GM12878 (cell line): ENCODE results near the gene SRXN1. TPM values are rescaled to one million over a fixed set of nuclear protein-coding genes. Genes with fewer than 3 reads are reported as not detected.

ENCODE experiments used
- ATAC-seq: fragments of 200-7000 bp; cut with Tn5 transposase; 3 replicates; pipeline ENCODE4 v1.9.1; 2020; ENCODE audit warnings: mild to moderate bottlenecking, moderate library complexity
- BruUV-seq: library from RNA; stranded (reverse); fragments of 400-500 nt; replicated peaks from 2 replicates; lab custom pipeline; 2021; lab: Mats Ljungman, UMichigan
- CTCF ChIA-PET: fragments of 300-600 bp; sonication (Branson Sonifier 250); formaldehyde crosslinking; extraction: SDS; loops from one replicate; lab custom pipeline; 2021; ENCODE audit warnings: inconsistent platforms; lab: Yijun Ruan, JAX
- POLR2A ChIA-PET: fragments of 350-600 bp; formaldehyde crosslinking; extraction: SDS; loops from one replicate; lab custom pipeline; 2021; ENCODE audit warnings: inconsistent platforms; lab: Charles Lee
- RAD21 ChIA-PET: fragments of 300-600 bp; sonication (Branson Sonifier 250); formaldehyde crosslinking; loops from one replicate; lab custom pipeline; 2023; ENCODE audit warnings: antibody characterized with exemption; ENCODE audit not compliant: unreplicated experiment; lab: Charles Lee
- SMC1A ChIA-PET: fragments of 300-600 bp; sonication (Branson Sonifier 250); formaldehyde crosslinking; loops from one replicate; lab custom pipeline; 2023; ENCODE audit not compliant: unreplicated experiment, uncharacterized antibody; lab: Charles Lee
- DNase-seq: peaks from one replicate; pipeline ENCODE4 v3.0.0-alpha.2; 2011; ENCODE audit warnings: low read depth, low spot score
- FAIRE-seq: peaks from 3 replicates; lab custom pipeline; 2011; peaks lifted over from hg19 to GRCh38; lab: Jason Lieb, UNC
- H2AFZ ChIP-seq: 2 replicates; pipeline ENCODE4 v1.6.0; 2011; ENCODE audit warnings: low read depth, low read length, control low read depth; ENCODE audit not compliant: control insufficient read depth
- H3K27ac ChIP-seq: 2 replicates; pipeline ENCODE4 v1.5.1; 2011; ENCODE audit warnings: control low read depth; ENCODE audit not compliant: control insufficient read depth, insufficient read depth
- H3K27me3 ChIP-seq, 2 experiments: replicated peaks in 1 of 2; 2 replicates each; pipeline versions ENCODE4 v1.6.0 to v1.6.1; 2011; ENCODE audit warnings: low read length in 1 of 2; ENCODE audit not compliant: control insufficient read depth in 2 of 2, insufficient read depth in 2 of 2
- H3K36me3 ChIP-seq, 2 experiments: 2 replicates each; pipeline ENCODE4 v1.5.1; 2011; ENCODE audit warnings: low read length in 1 of 2; ENCODE audit not compliant: control insufficient read depth in 2 of 2, insufficient read depth in 2 of 2
- H3K4me1 ChIP-seq: 2 replicates; pipeline ENCODE4 v1.6.1; 2011; ENCODE audit warnings: mild to moderate bottlenecking, low read length, moderate library complexity, mixed read lengths; ENCODE audit not compliant: control insufficient read depth, insufficient read depth
- H3K4me2 ChIP-seq: 2 replicates; pipeline ENCODE4 v1.6.0; 2011; ENCODE audit warnings: control low read depth; ENCODE audit not compliant: control insufficient read depth, insufficient read depth
- H3K4me3 ChIP-seq: fragments of 200-600 bp; sonication (generic); 2 replicates; pipeline ENCODE4 v1.5.1; 2016
- H3K79me2 ChIP-seq: 2 replicates; pipeline ENCODE4 v1.6.0; 2011; ENCODE audit warnings: low read length; ENCODE audit not compliant: control insufficient read depth, insufficient read depth
- H3K9ac ChIP-seq: 2 replicates; pipeline ENCODE4 v1.8.0; 2011; ENCODE audit warnings: low read length, control low read depth, mixed read lengths; ENCODE audit not compliant: control insufficient read depth, insufficient read depth
- H3K9me3 ChIP-seq: replicated peaks from 3 replicates; pipeline ENCODE4 v1.5.1; 2011; ENCODE audit warnings: mild to moderate bottlenecking, low read length; ENCODE audit not compliant: control insufficient read depth, insufficient read depth
- H4K20me1 ChIP-seq: 2 replicates; pipeline ENCODE4 v1.6.0; 2011; ENCODE audit not compliant: control insufficient read depth, insufficient read depth
- BCLAF1 ChIP-seq: fragments of 450-650 bp; IDR thresholded peaks from 2 replicates; pipeline ENCODE4 v1.6.1; 2017; ENCODE audit warnings: antibody characterized with exemption, mild to moderate bottlenecking, moderate library complexity
- CBX3 ChIP-seq: fragments of 200-600 bp; sonication (generic); IDR thresholded peaks from 2 replicates; pipeline ENCODE4 v1.6.1; 2016; ENCODE audit warnings: low read depth, borderline replicate concordance
- CREM ChIP-seq: IDR thresholded peaks from 2 replicates; pipeline ENCODE4 v1.6.1; 2014; ENCODE audit warnings: antibody characterized with exemption, low read depth
- IKZF2 ChIP-seq, 2 experiments: fragments of 450-650 bp; IDR thresholded peaks; 2 replicates each; pipeline ENCODE4 v1.6.1; 2017; ENCODE audit warnings: mild to moderate bottlenecking in 2 of 2, moderate library complexity in 2 of 2
- KAT2A ChIP-seq: conservative IDR thresholded peaks from 2 replicates; pipeline ENCODE4 v1.6.1; 2011; ENCODE audit warnings: low read depth, low read length; ENCODE audit not compliant: control insufficient read depth
- MEF2B ChIP-seq: fragments of 450-650 bp; IDR thresholded peaks from 2 replicates; pipeline ENCODE4 v1.6.1; 2018; ENCODE audit warnings: mild to moderate bottlenecking, moderate library complexity; ENCODE audit not compliant: partially characterized antibody, poor library complexity, severe bottlenecking
- MTA2 ChIP-seq: fragments of 450-650 bp; IDR thresholded peaks from 2 replicates; pipeline ENCODE4 v1.6.1; 2016; ENCODE audit warnings: low read depth, mild to moderate bottlenecking, moderate library complexity
- PAX8 ChIP-seq: fragments of 450-650 bp; IDR thresholded peaks from 2 replicates; pipeline ENCODE4 v1.6.1; 2017; ENCODE audit warnings: mild to moderate bottlenecking, moderate library complexity
- RELA ChIP-seq: fragments of 450-650 bp; IDR thresholded peaks from 2 replicates; pipeline ENCODE4 v1.8.0; 2014; ENCODE audit warnings: borderline replicate concordance; ENCODE audit not compliant: partially characterized antibody
- SMAD5 ChIP-seq: IDR thresholded peaks from 2 replicates; pipeline ENCODE4 v1.6.1; 2016; ENCODE audit warnings: antibody characterized with exemption, low read depth
- SUZ12 ChIP-seq: fragments of 200-600 bp; sonication (generic); IDR thresholded peaks from one replicate; pipeline ENCODE4 v1.6.1; 2018; ENCODE audit warnings: antibody characterized with exemption, mild to moderate bottlenecking; ENCODE audit not compliant: unreplicated experiment
- TBL1XR1 ChIP-seq: IDR thresholded peaks from 2 replicates; pipeline ENCODE4 v1.6.1; 2012; ENCODE audit warnings: low read depth, low read length, improper control_type of control experiment
- ZNF217 ChIP-seq: fragments of 450-650 bp; IDR thresholded peaks from 2 replicates; pipeline ENCODE4 v1.6.1; 2017; ENCODE audit warnings: antibody characterized with exemption, mild to moderate bottlenecking
- ZNF274 ChIP-seq: IDR thresholded peaks from one replicate; pipeline ENCODE4 v1.8.0; 2011; ENCODE audit not compliant: insufficient read length, insufficient read depth
- ZNF384 ChIP-seq: IDR thresholded peaks from 2 replicates; pipeline ENCODE4 v1.6.1; 2012; ENCODE audit warnings: low read depth, mild to moderate bottlenecking, low read length, improper control_type of control experiment, borderline replicate concordance
- ZZZ3 ChIP-seq: IDR thresholded peaks from 2 replicates; pipeline ENCODE4 v1.6.1; 2011; ENCODE audit warnings: low read depth; ENCODE audit not compliant: control insufficient read depth, insufficient read length
- WGBS: methylation state at CpG from one replicate; pipeline ENCODE4 v1.1.6; 2016; ENCODE audit warnings: low lambda C conversion rate; ENCODE audit not compliant: insufficient replicate concordance, insufficient coverage; ENCODE audit errors: missing lambda C conversion rate; 5-methylcytosine and 5-hydroxymethylcytosine counted together
- in situ Hi-C: fragments of 300-500 bp; cut with MboI; formaldehyde crosslinking; loops from 9 replicates; pipeline ENCODE4 v1.14.3; 2018; ENCODE audit warnings: mixed read lengths
- intact Hi-C: fragments of 100-400 bp; cut with micrococcal nuclease; formaldehyde crosslinking; loops from one replicate; pipeline ENCODE4 v1.14.2; 2022; ENCODE audit not compliant: unreplicated experiment
- polyA plus RNA-seq, 11 experiments: library from polyadenylated mRNA; depleted of rRNA in 4 of 11; unstranded in 6 of 11; stranded (reverse) in 5 of 11; fragments of >200 nt; fragmentation: Nextera tagmentation in 4 of 11; fragmentation: Illumina TruSeq in 1 of 11; extraction: Ambion mirVana in 4 of 11; extraction: Trizol in 1 of 11; gene quantifications; 1 replicate in 1 of 11; 2 replicates in 10 of 11; pipeline versions ENCODE4 v1.2.1 to v1.2.3, GENCODE V29; 2011 to 2016; ENCODE audit warnings: inconsistent platforms in 2 of 11, missing spikeins in 2 of 11, low read depth in 1 of 11
- total RNA-seq, 4 experiments: library from RNA; depleted of rRNA in 3 of 4; stranded (reverse); fragments of >200 nt in 3 of 4; fragmentation: Illumina TruSeq in 1 of 4; extraction: Trizol in 1 of 4; gene quantifications; 2 replicates each; pipeline versions ENCODE4 v1.2.1 to v1.2.3, GENCODE V29; 2013 to 2021
- TF ChIP-seq, protein P1 (sequence below): fragments of 150-350 bp; IDR thresholded peaks from 2 replicates; pipeline ENCODE4 v1.6.1; 2016; ENCODE audit warnings: low read depth, low read length

Gene SRXN1
- total and polyA plus RNA-seq, 10 of the 15 experiments (the other 5 are each of a cell fraction or from before 2014, with no cell fraction given): 4.1 to 20.5 (median 15.6) TPM

DNA sequence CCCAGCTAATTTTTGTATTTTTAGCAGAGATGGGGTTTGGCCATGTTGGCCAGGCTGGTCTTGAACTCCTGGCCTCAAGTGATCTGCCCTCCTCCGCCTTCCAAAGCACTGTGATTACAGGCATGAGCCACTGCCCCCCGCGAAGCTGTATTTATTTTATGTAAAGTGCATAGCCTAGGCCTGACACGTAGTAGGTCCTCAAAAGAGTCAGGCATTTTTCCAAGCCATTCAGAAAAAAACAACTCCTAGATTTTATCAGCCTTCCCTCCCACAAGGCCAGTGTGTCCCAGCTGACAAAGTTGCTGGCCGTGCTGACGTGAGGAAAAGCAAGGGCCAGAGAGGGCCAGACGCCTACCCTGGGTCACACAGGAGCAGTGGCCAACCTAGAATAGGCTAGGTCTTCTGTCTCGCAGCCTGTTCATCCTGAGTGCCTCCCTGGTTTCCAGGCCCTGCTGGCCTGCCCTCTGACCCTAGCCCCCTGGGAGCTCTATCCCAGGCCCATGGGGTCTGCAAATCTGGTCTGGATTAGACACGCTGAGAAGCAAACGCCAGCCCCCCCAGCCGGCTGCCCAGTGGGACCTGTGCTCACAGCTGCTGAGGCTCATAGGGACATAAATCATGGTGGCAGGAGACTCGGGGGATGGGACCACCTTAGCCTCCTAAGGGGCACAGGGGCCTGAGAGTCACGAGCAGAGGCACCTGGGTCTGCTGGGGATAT, 54.7 kb downstream of the SRXN1 start (continued):
- no peak for TF ChIP-seq BCLAF1
- TF ChIP-seq RELA: no peak
- no peak for TF ChIP-seq ZNF384
- no peak for TF ChIP-seq CBX3

DNA sequence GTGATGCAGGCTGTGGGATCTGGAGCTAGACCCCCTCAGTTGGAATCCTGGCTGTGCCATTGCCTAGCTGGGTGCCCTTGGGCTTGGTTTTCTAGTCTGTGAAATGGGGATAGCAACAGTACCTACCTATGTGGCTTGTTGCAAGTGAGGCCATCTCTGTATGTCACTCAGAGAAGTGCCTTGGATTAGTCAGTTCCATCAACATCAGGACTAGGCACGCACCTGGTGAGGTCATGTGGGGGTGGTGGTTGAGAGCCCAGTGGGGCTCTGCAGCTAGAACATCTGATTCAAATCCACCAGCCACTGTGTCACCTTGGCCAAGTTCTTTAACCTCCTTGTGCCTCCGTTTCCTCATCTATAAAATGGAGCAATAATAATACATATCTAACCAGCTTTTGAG, 55.4 kb downstream of the SRXN1 start:
- ATAC-seq (no peak), DNase-seq (no peak), FAIRE-seq (no peak)
- H3K9ac ChIP-seq: no peak overlapping the region
- H3K27ac ChIP-seq: no peak overlapping the region
- H4K20me1 ChIP-seq: no peaks in the 10 kb centered on the region
- in situ Hi-C loops (no loop called here), intact Hi-C loops (no loop called here)
- H3K36me3 ChIP-seq: no peaks in the 10 kb centered on the region
- ChIA-PET POLR2A (no interaction called here), RAD21 (no interaction called here), CTCF (no interaction called here), SMC1A (no interaction called here)
- BruUV-seq: no TSS peak
- no peaks in the 10 kb centered on the region for H3K9me3 ChIP-seq
- H3K4me3 ChIP-seq: no peak overlapping the region
- WGBS: 23% methylated on average over 2 of the region's 2 CpGs
- H3K79me2 ChIP-seq: no peaks in the 10 kb centered on the region
- no peaks in the 10 kb centered on the region for H3K4me1 ChIP-seq
- H3K4me2 ChIP-seq: no peak overlapping the region
- peaks cover 0 to 2% of the 10 kb centered on the region in 2 experiments; a peak in 2 of 4 replicates for H3K27me3 ChIP-seq
- H2AFZ ChIP-seq: no peak overlapping the region
- TF ChIP-seq, protein P1, sequence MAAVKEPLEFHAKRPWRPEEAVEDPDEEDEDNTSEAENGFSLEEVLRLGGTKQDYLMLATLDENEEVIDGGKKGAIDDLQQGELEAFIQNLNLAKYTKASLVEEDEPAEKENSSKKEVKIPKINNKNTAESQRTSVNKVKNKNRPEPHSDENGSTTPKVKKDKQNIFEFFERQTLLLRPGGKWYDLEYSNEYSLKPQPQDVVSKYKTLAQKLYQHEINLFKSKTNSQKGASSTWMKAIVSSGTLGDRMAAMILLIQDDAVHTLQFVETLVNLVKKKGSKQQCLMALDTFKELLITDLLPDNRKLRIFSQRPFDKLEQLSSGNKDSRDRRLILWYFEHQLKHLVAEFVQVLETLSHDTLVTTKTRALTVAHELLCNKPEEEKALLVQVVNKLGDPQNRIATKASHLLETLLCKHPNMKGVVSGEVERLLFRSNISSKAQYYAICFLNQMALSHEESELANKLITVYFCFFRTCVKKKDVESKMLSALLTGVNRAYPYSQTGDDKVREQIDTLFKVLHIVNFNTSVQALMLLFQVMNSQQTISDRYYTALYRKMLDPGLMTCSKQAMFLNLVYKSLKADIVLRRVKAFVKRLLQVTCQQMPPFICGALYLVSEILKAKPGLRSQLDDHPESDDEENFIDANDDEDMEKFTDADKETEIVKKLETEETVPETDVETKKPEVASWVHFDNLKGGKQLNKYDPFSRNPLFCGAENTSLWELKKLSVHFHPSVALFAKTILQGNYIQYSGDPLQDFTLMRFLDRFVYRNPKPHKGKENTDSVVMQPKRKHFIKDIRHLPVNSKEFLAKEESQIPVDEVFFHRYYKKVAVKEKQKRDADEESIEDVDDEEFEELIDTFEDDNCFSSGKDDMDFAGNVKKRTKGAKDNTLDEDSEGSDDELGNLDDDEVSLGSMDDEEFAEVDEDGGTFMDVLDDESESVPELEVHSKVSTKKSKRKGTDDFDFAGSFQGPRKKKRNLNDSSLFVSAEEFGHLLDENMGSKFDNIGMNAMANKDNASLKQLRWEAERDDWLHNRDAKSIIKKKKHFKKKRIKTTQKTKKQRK: no peak
- no peak for TF ChIP-seq TBL1XR1
- TF ChIP-seq IKZF2 (IDR thresholded peaks at IDR 0.05): no peak
- no peak for TF ChIP-seq PAX8
- no peak for TF ChIP-seq MTA2
- TF ChIP-seq ZZZ3: no peak
- no peak for TF ChIP-seq ZNF274
- TF ChIP-seq CREM: no peak
- no peak for TF ChIP-seq ZNF217
- TF ChIP-seq SUZ12: no peak
- TF ChIP-seq KAT2A: no peak
- no peak for TF ChIP-seq SMAD5
- TF ChIP-seq MEF2B: no peak
